ENCODE data around the gene MED12L.

MED12L gene

DNA sequence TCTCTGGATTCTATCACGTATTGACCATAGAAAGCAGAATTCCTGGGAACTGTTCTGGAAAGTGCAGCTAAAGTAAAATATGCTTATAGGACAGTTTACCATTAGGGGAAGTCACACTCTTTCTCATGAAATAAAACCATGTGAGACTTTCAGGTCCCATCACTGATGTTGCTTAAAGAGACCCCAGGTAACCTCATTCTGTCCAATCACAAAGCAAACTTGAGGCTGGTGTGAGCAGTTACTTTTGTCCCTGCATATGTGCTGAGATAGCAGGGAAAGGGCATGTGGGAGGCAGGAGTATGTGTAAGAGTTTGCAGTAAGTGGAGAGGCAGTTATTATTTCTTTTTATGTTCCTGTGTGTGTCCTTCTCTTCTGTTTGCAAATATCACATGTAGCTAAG is 215.1 kb downstream of the MED12L start:
- DNase-seq: no peak

DNA sequence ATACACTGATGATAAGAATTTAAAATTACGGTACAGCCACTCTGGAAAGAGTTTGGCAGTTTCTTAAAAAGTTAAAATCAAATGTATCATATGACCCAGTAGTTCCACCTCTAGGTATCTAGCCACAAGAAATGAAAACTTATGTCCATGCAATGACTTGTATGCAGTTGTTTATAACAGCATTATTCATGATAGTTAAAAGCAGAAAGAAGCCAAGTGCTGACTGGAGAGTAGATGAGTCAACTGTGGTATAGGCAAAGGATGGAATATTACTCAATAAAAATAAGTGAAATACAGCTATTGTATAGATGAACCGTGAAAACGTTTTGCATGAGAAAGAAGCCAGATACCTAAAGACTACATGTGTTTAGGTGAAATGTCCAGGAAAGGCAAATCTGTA is 216.3 kb downstream of the MED12L start:
- no peak for DNase-seq

DNA sequence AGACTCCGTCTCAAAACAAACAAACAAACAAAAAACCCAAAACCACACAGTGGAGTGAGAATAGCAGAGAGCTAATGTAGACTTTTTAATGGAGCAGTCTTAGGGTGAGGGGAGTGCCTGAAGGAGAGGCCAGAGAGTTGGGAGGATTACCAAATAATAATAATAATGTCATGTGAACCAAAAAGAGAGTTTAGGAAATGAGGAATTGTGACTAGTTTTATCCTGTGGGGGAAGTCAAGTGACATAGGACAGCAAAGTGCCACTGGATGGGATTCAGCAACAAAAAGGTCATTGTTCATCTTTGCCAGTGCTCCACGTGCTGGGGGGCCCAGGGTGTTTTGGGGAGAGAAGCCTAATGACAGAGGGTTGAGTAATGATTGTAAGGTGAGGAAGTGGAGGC is 218.3 kb downstream of the MED12L start:
- DNase-seq: no peak

DNA sequence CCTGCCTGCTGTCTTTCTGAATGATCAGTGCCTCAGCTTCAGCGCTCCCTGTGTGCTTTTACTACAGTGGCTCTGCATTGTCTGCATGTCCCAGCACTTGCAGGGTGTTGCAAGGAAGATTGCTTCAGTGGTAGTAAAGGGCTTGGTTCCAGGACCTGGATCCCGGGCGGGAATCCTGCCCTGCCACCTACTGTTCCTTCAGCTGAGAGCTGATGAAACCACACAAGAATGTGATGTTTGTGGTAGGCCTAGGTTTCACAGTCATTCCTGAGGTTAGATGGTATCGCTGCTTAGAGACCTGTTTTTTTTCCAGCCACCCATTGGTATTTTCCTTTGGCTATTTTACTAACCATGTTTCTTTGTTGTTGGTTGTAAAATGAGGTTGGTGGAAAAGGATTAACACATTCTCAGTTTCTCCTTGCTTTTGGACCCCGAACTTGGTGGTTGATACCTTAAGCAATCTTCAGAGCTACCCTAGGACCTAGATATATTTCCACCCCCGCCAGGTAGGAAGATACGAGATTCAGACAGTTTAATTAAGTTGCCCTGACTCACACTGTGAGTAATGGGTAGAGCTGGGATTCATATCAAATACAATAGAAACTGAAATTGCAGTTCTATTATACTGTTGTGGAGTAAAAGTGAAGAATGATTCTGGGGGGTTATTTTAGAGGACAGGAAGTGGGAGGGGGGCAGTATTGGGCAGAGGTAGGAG is 219.8 kb downstream of the MED12L start:
- DNase-seq: peak; percentile 11

DNA sequence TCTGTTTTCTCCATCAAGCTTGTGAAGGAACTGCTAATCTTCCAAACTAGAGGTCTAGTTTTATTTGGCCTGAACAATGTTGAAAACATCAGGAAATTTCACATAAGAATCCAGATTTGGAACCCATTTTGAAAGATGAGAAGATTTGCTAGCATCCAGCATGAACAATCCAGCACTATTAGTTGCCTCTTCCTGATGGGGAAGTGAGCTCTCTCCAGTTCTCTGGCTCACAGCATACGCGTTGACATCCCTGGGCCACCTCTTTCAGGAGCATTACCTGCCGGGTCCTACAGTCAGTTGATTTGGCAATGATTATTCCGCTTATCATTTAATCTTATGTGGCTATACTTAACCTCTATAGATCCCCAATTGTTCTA is 220.3 kb downstream of the MED12L start:
- DNase-seq: no peak

DNA sequence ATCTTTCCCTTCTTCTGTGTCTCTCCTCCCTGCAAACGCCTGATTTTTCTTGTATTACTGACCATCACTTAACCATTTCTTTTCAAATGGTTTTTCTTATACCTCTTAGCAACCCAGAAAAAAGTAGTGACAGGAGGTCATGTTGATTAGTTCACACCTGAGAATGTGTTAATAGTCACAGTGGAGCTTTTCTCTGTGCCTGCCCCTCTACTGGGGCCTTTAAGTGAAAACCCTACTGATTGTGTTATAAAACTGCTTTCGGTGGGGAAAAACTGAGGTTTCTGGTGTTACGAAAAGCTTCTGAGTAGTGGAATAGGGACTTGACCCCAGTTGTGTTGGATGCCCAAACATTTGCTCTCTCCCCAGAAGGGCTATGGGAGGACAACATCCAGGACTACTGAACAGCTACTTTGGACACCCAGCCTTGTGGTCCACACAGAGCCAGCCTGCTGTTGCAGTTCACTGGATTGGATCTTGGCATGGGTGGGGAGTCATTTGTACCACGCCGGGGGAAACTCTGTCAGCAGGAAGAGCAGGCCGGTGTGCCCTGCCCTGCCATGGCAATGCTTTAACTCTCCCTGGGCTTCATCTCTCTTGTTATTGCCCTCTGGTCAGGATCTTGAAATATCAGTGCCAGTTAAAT is 220.8 kb downstream of the MED12L start:
- DNase-seq: no peak

DNA sequence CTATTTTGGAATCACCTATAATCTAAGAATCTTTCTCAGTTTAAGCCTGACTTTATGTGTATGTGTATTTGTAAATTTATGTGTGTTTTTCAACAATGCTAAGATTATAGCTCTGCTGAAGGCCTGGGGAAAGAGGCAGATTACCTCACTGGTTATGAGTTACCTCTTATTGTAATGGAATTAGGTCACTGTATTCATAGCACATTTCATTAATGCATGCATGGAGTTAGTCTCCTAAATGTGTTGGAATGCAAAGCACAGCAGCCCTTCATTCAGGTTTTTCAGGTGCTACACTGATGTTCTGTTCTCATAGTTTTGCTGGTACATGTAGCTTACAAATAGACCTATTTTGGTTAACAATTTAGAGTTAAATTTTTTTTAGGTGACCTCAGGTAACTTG is 221.7 kb downstream of the MED12L start:
- no peak for DNase-seq

DNA sequence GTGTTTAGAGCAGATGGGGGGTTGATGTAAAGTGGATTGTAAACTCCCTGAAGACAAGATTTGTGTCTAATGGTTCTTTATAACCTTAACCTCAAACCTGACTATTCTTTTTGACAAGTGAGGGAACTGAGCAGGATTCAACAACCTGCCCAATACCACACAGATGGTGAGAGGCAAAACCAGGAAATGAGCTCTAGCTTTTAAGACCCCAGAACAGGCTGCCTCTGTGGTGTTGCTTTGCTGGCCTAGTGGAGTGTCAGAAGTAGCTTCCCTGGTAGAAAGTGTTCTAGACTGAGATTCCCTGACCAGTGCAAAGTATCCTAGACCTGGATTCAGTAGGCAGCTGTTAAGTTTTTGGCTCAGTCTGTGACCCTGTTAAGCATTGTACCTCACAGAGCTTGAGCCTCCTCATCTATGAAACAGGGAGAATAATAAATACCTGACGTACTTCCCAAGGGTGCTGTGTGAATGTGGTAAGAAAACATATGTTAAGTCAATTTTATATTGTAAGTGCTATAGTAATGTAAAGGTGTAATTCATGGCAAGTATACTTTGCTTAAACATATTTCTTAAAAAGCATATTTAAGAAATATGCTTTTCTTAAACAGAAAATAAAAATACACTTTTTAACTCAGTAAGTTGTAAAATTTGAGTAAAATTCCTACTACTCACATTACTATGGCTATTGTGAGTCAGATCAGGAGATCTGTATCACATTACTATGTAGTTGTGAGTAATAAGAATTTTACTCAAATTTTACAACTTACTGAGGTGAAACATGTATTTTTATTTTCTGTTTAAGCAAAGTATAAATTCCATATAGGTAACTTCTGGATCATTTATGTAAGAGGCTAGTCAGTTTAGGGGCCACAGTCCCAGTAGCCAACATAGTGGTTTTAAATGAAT is 222.4 kb downstream of the MED12L start:
- no peak for DNase-seq

DNA sequence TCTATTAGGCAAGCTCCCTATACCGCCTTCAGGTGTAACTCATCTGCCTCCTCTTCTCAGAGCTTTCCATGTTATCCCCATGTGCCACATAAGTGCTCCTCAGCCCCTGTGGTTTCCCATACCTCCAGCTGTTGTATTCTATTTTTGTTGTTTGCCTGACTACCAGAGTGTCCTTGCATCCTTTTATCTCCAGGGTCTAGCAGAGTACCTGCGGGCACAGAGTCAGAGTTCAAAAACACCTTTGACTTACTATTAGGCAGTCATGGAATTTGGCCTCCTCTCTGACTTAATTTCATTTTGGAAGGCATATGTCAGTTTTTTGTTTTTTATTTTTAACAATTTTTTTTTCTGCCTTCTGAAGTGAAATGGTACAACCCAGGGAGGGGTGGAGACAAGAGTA is 224.1 kb downstream of the MED12L start:
- DNase-seq: no peak

DNA sequence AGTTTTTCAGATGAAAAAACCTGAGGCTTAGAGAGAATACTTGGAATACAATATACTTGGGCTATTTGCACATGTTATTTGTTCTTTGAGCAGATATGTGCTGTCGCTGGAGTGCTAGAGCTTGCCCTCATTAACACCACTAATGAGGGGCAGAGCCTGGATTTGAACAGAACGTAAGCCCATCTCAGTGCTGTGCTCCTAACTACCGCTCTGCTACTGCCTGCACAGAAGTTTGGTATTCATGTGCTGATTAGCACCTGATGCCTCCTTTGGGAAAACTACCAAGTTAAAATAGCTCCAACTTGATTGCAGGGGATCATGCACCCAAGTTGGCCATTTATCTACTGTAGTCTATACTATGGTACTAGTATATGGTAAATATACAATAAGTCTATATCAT is 227.5 kb downstream of the MED12L start:
- no peak for DNase-seq

DNA sequence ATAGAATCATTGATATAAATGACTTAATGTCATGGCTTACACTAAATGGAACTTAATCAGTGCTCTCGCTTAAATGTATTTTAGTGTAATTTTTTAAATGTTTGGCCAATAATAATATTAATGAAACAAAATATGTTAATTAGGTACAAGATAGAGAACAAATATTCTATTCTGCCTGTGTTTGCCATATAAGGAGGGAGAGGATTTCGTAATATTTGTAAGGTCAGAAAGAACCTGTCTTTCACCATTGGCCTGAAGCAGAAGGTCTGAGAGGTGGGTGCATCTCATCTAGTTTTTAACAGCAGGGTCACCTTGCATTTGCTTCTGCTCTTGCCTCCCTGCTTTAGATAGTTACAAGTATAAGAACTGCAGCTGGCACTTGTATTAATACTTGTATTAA is 228.7 kb downstream of the MED12L start:
- no peak for DNase-seq

DNA sequence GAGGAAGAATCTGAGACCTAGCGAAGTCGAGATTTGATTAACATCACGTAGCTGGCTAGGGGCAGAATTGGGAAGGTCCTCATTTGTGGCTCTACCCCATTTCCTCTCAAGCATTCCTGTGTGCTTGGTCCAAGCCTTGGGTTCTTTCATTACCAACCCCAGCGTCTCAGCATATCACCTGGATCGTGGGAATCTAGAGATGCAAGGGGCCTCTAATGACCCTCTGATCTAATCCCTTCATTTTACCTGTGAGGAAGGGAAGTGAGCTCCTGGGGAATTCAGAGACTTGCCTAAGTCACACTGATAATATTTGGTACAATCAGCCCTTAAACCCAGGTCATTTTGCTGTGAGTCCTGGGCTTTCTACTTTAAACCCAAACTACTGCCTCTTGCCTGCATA is 229.1 kb downstream of the MED12L start:
- DNase-seq: no peak

DNA sequence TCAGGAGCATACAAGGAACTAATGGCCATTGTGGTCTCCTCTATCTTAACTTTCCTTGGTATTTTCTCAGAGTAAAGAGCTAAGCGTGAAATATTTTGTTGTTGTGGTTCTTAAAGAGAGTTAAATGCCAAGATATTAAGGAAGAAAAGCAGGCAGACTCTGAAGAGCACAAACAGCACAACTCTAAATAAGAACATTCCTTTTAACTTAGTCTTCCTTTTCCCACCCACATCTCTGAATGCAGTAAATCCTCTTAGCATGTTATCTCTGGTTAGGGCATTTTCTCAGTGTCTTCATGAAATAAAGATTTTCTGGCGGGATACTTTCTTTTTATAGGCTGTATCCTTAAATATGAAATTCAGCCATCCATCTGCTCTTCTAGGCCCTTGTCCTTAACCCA is 229.7 kb downstream of the MED12L start:
- DNase-seq: no peak

DNA sequence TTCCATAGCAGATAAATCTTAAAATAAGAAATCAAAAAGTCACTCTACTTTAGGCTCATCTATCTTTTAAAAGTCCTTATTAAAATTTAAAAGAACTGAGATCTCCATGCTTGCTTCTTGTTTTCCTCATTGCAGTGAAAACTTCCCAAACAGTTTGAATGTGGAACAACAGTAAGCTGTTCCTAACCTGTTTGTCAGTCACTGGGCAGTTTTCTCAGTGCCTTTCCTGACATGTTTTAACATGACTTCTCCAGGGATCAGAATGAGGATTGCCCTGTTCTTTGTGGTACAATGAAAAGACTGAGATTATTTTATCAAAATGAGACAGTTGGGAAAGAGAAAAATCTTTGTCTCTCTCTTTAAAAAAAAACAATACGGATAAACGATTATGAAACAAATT is 230.4 kb downstream of the MED12L start:
- DNase-seq: no peak

DNA sequence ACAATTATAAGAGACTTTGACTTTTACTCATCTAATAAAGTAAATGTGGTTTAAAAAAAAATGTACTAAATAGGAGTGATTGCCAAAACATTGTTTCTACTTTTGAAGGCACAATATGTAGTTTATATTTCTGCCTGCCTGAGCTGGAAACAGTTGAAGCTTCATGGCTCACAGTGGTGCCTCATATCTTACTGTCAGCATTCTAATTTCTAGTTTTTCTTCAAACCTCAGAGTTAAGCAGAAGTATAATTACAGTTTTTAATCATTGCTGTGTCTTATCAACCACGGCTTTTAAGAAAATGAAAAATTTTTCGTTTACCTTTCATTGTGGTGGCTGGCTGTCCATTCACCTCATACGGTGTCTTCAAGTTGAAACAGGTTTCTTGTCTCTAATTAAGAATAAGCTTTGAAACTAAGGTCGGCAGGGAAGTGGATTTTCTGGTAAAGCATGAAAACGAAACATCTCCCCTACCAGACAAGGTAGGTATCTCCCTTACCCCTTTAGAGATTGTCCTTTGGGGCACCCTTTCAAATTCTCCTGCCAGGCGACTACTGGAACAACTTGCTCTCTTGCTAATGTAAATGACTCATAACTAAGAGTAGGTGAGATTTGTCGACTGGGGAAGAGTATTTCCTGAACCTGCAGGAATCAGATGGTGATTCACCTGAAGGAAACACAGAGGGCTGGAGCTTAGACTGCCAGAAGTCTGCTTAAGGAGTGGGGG is 231.0 kb downstream of the MED12L start, which contains the start of gene GPR87:
Gene GPR87 (minus strand): TSS at position 554 of the 725 bp plus-strand sequence. CDS start 16,720 bp downstream, outside the sequence.
- no peak for DNase-seq

DNA sequence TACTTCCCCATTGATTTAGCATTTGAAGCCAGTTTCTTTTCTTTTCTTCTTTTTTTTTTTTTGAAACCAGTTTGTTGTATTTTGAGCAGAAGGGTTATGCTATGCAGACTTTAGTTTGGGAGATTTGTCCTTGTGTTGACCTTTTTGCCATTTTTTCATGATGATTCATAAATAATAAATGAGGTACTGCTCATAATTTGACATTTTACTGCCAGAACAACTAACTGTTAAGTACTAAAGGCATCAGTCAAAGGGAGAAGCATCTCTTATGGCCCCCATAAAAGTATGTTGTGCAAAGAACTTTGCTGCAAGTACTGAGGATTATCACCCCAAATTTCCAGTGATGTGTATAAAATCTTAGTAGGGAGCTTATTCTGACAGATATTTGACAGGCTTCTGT is 232.8 kb downstream of the MED12L start:
- no peak for DNase-seq

DNA sequence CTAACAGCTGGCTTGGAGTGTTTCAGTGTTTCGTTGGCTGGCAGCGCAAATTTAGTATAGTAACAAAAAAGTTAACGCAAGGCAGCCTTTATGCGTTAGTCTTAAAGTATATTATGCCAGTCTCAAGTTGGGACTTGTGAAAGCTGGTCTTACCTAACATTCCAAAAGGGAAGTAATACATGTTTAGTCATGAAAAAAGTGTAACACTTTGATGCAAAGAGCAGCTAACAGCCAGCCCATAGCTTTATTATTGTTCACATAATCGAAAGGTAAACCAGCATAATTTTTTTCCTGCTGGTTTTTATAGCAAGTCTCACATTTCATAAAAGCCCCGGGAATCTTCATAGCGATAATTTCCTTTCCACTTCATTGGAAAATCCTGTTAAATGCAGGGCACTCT is 233.5 kb downstream of the MED12L start:
- no peak for DNase-seq

DNA sequence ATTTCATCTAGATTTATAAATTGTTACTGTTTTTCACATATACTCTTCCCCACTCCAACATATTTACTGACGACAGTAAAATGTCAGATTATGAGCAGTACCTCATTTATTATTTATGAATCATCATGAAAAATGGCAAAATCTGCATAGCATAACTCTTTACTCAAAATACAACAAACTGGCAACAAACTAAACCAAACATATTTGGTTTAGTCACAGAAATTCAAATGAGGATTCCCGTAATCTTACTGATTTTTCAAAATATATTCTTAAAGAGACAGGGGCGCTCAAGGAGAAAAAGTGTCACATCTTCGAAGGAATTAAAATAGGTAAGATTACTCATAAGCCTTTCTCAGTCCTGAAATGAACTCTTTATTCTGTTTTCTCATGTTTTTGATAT is 234.2 kb downstream of the MED12L start:
- DNase-seq: no peak

DNA sequence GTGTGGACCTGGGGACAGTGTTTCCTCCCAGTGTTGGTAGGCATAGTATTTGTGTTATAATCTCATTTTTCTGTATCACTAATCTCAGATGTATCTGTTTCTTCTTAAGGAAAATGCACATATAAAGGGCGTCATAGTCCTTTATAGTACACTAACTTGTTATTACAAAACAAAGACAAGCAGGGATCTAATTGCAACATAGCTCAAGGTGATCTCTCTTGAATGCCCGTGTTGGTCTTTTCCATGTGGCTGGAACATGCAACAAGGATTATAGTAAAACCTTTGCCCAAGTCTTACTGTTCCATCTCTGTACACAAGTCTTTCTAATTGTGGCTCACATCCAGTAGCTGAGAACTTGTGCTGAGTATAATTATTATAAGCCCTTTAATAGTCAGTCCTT is 234.7 kb downstream of the MED12L start:
- DNase-seq: no peak

DNA sequence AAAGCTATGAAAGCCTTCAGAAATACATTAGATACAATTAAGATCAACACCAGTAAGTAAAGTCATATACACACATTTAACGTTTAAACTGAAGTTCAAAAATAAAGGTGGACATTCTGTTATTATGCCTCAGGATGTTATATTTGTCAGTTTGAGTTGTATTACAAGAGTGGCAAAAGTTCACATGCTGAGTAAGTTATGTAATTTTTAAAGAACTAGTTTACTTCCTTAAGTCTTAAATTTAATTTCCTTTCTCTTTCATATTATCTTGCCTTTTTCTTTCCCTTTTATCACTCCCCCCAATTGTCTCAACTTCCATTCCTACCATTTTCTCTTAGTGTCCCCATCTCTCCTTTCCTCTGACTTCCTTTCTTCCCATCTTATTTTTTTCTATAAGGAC is 236.1 kb downstream of the MED12L start:
- no peak for DNase-seq

DNA sequence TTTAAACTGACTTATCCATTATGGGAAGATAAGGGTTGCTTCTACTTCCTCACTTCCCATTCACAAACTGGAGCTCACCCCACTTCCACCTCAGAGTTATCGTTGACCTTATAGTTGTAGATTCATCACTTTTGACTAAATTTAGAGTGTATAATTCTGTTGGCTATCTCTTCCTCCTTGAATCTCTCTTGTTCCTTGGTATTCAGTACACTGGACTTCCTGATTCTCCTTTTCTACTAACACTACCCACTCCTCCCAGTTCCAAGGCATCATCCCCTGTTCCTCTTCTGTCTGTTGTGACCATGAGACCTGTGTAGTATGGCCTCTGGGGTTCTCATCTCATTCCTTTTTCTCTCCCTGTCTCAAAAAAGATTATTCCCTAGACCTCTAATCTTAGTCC is 237.0 kb downstream of the MED12L start:
- no peak for DNase-seq

DNA sequence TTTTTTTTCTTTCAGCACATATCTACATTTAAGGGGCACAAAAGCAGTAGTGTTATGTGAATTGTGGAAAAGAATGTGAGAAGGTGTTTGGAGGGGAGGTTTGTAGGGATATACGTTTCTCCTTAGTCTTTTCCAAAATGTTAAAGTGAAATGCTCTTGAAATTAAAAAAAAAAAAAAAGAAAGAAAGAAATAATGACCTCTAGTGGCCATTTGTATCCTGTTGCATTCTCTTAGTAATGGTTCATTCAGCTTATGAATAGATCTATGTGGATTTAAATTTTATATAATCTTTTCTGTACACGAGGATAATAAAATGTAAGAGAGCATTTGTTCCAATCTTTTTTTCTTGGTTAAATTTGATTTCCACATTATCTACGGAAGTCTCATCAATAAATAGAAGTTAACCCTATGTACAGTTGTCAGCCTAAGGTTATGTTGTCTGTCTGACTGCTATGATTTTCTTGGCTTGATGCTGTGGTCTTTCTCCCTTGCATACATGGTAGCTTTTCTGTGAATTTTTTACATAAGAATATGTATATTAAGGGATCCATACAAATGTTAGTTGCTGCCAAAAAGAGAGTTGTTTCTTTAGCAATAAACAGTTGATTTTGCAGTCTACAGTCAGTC is 242.2 kb downstream of the MED12L start:
- peak; percentile 14 for DNase-seq

Measured in midbrain (tissue), 1 donor.